ENCODE results near the gene CMTR2.

Gene CMTR2

DNA sequence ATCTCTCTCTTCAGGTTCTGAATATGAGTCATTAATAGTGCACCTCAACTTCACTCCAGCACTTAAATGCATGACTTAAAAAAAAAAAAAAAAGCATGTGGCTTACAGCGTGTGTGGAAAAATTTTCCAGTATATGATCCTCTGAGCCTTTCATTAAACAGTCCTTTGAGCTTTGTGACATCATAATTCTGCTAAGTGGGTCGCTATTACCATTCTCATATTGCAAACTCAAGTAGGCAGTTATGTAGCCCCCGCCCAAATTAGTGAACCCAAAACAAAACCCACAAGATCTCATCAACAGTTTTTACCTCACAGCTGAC is 672 bp downstream of the CMTR2 start:
- H4K91ac ChIP-seq (ENCODE audit: low read depth, low read length) = peak overlapping the region; percentile 89
- peak overlapping the region; percentile 24 for H3K4ac ChIP-seq (ENCODE audit: low read depth, low read length)
- H2AFZ ChIP-seq (ENCODE audit: insufficient read depth, low read length, poor library complexity) = no peak overlapping the region
- peaks cover 12 to 14% of the 10 kb centered on the region in 2 experiments for H3K4me1 ChIP-seq (ENCODE audit: control insufficient read depth in 1 of 2, insufficient read depth in 2 of 2, low read length in 2 of 2)
- peak overlapping the region; percentile 90 for H4K12ac ChIP-seq (ENCODE audit: low read depth, low read length)
- peak overlapping the region; percentile 59 for H2BK120ac ChIP-seq (ENCODE audit: insufficient read depth, low read length, poor library complexity)
- H2BK5ac ChIP-seq (ENCODE audit: low read depth, low read length, poor library complexity) = peak overlapping the region; percentile 84
- DNase-seq = no peak
- peak overlapping the region; percentile 80 for H4K8ac ChIP-seq (ENCODE audit: low read depth, low read length)
- H3K27ac ChIP-seq (ENCODE audit: low read depth, low read length) = peak overlapping the region; percentile 98
- no peak overlapping the region for H3K23ac ChIP-seq (ENCODE audit: low read length)
- peak overlapping the region; percentile 80 for H3K4me3 ChIP-seq (ENCODE audit: low read depth, low read length)
- H3K79me1 ChIP-seq (ENCODE audit: low read length) = peaks cover 23% of the 10 kb centered on the region
- peak overlapping the region; percentile 81 for H3K14ac ChIP-seq (ENCODE audit: low read length)
- H3K9me3 ChIP-seq (ENCODE audit: insufficient read depth, low read depth, low read length) = peaks cover 3% of the 10 kb centered on the region
- no peak overlapping the region for H2BK12ac ChIP-seq (ENCODE audit: low read length)
- H3K79me2 ChIP-seq (ENCODE audit: control insufficient read depth, insufficient read depth, low read length, poor library complexity) = peaks cover 10% of the 10 kb centered on the region
- peak overlapping the region; percentile 79 for H3K18ac ChIP-seq (ENCODE audit: low read length)
- H3K9ac ChIP-seq (ENCODE audit: low read length) = no peak overlapping the region
- H3K36me3 ChIP-seq (ENCODE audit: control insufficient read depth in 1 of 2, insufficient read depth in 2 of 2, low read length in 2 of 2) = peaks cover 0 to 13% of the 10 kb centered on the region in 2 experiments
- no peaks in the 10 kb centered on the region for H3K27me3 ChIP-seq (ENCODE audit: insufficient read depth, low read length)
- no peak overlapping the region for H2AK5ac ChIP-seq (ENCODE audit: low read length)
- peak overlapping the region; percentile 65 for H3K4me2 ChIP-seq (ENCODE audit: low read length)
- no CpG with 5 or more reads among the region's 3 CpGs for WGBS (ENCODE audit: extremely low coverage, insufficient coverage, insufficient read length)

- DNase-seq = no peak
- no CpG with 5 or more reads among the region's 3 CpGs for whole genome bisulfite sequencing (ENCODE audit: extremely low coverage, insufficient coverage, insufficient read length)
- no peak overlapping the region for H4K8ac ChIP-seq (ENCODE audit: low read depth, low read length)
- H3K27ac ChIP-seq (ENCODE audit: low read depth, low read length) = peak overlapping the region; percentile 98
- H3K4me3 ChIP-seq (ENCODE audit: low read depth, low read length) = no peak overlapping the region
- H3K9me3 ChIP-seq (ENCODE audit: insufficient read depth, low read depth, low read length) = peaks cover 3% of the 10 kb centered on the region
- H2AFZ ChIP-seq (ENCODE audit: insufficient read depth, low read length, poor library complexity) = no peak overlapping the region
- H3K4me2 ChIP-seq (ENCODE audit: low read length) = peak overlapping the region; percentile 65
- peaks cover 8% of the 10 kb centered on the region for H3K79me2 ChIP-seq (ENCODE audit: control insufficient read depth, insufficient read depth, low read length, poor library complexity)
- H4K91ac ChIP-seq (ENCODE audit: low read depth, low read length) = no peak overlapping the region
- no peak overlapping the region for H3K4ac ChIP-seq (ENCODE audit: low read depth, low read length)
- no peaks in the 10 kb centered on the region for H3K27me3 ChIP-seq (ENCODE audit: insufficient read depth, low read length)
- no peak overlapping the region for H3K14ac ChIP-seq (ENCODE audit: low read length)
- no peak overlapping the region for H3K23ac ChIP-seq (ENCODE audit: low read length)
- peaks cover 17% of the 10 kb centered on the region for H3K79me1 ChIP-seq (ENCODE audit: low read length)
- H2BK5ac ChIP-seq (ENCODE audit: low read depth, low read length, poor library complexity) = no peak overlapping the region
- no peak overlapping the region for H4K12ac ChIP-seq (ENCODE audit: low read depth, low read length)
- no peak overlapping the region for H2BK120ac ChIP-seq (ENCODE audit: insufficient read depth, low read length, poor library complexity)
- no peak overlapping the region for H3K9ac ChIP-seq (ENCODE audit: low read length)
- H2BK12ac ChIP-seq (ENCODE audit: low read length) = no peak overlapping the region
- H2AK5ac ChIP-seq (ENCODE audit: low read length) = no peak overlapping the region
- no peak overlapping the region for H3K18ac ChIP-seq (ENCODE audit: low read length)
- peaks cover 8% of the 10 kb centered on the region in 2 experiments for H3K4me1 ChIP-seq (ENCODE audit: control insufficient read depth in 1 of 2, insufficient read depth in 2 of 2, low read length in 2 of 2)
- H3K36me3 ChIP-seq (ENCODE audit: control insufficient read depth in 1 of 2, insufficient read depth in 2 of 2, low read length in 2 of 2) = peaks cover 0 to 14% of the 10 kb centered on the region in 2 experiments
Observed at GRCh38 chr16:71287911-71288310, 1.3 kb downstream of the CMTR2 start.

GRCh38 chr16:71287454-71287853 is 1.7 kb downstream of the CMTR2 start:
- peaks cover 0 to 14% of the 10 kb centered on the region in 2 experiments for H3K36me3 ChIP-seq (ENCODE audit: control insufficient read depth in 1 of 2, insufficient read depth in 2 of 2, low read length in 2 of 2)
- peaks cover 8% of the 10 kb centered on the region for H3K79me2 ChIP-seq (ENCODE audit: control insufficient read depth, insufficient read depth, low read length, poor library complexity)
- H3K27ac ChIP-seq (ENCODE audit: low read depth, low read length) = no peak overlapping the region
- H3K23ac ChIP-seq (ENCODE audit: low read length) = no peak overlapping the region
- no peak overlapping the region for H4K91ac ChIP-seq (ENCODE audit: low read depth, low read length)
- no peak for DNase-seq
- H4K12ac ChIP-seq (ENCODE audit: low read depth, low read length) = no peak overlapping the region
- H3K18ac ChIP-seq (ENCODE audit: low read length) = no peak overlapping the region
- no peak overlapping the region for H2BK5ac ChIP-seq (ENCODE audit: low read depth, low read length, poor library complexity)
- no peak overlapping the region for H2AFZ ChIP-seq (ENCODE audit: insufficient read depth, low read length, poor library complexity)
- H3K9me3 ChIP-seq (ENCODE audit: insufficient read depth, low read depth, low read length) = peaks cover 3% of the 10 kb centered on the region
- H3K4ac ChIP-seq (ENCODE audit: low read depth, low read length) = no peak overlapping the region
- H4K8ac ChIP-seq (ENCODE audit: low read depth, low read length) = no peak overlapping the region
- no peak overlapping the region for H3K4me2 ChIP-seq (ENCODE audit: low read length)
- peaks cover 6 to 7% of the 10 kb centered on the region in 2 experiments for H3K4me1 ChIP-seq (ENCODE audit: control insufficient read depth in 1 of 2, insufficient read depth in 2 of 2, low read length in 2 of 2)
- H3K4me3 ChIP-seq (ENCODE audit: low read depth, low read length) = no peak overlapping the region
- H3K9ac ChIP-seq (ENCODE audit: low read length) = no peak overlapping the region
- no peak overlapping the region for H2BK120ac ChIP-seq (ENCODE audit: insufficient read depth, low read length, poor library complexity)
- WGBS (ENCODE audit: extremely low coverage, insufficient coverage, insufficient read length) = no CpG with 5 or more reads among the region's 2 CpGs
- H3K79me1 ChIP-seq (ENCODE audit: low read length) = peaks cover 16% of the 10 kb centered on the region
- H2BK12ac ChIP-seq (ENCODE audit: low read length) = no peak overlapping the region
- H2AK5ac ChIP-seq (ENCODE audit: low read length) = no peak overlapping the region
- H3K14ac ChIP-seq (ENCODE audit: low read length) = no peak overlapping the region
- H3K27me3 ChIP-seq (ENCODE audit: insufficient read depth, low read length) = no peaks in the 10 kb centered on the region

DNA sequence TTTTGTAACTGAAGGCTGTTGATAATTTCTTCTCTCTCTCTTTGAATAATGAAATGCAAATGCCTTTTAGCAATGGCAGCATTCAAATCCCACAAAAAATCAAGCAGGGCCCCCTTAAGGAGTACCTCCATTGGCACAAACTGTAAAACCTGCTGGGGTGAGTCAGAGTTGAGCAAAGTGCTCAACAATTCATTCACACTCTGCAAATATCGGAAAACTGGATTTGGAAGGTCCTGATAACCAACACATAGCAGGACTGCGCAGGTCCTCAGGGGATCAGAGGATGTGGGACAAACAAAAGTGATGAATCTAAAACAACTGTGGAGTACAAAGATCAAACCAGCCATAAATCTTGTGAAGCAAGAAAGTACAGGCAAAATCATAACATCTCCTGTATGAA is 5.6 kb downstream of the CMTR2 start:
- no peak overlapping the region for H3K4me3 ChIP-seq (ENCODE audit: low read depth, low read length)
- no peak overlapping the region for H2AK5ac ChIP-seq (ENCODE audit: low read length)
- no peak overlapping the region for H2BK120ac ChIP-seq (ENCODE audit: insufficient read depth, low read length, poor library complexity)
- H4K8ac ChIP-seq (ENCODE audit: low read depth, low read length) = no peak overlapping the region
- no peaks in the 10 kb centered on the region for H3K27me3 ChIP-seq (ENCODE audit: insufficient read depth, low read length)
- no peak overlapping the region for H3K23ac ChIP-seq (ENCODE audit: low read length)
- H4K12ac ChIP-seq (ENCODE audit: low read depth, low read length) = no peak overlapping the region
- H3K9me3 ChIP-seq (ENCODE audit: insufficient read depth, low read depth, low read length) = no peaks in the 10 kb centered on the region
- H3K9ac ChIP-seq (ENCODE audit: low read length) = no peak overlapping the region
- H3K14ac ChIP-seq (ENCODE audit: low read length) = no peak overlapping the region
- no peak overlapping the region for H3K4me2 ChIP-seq (ENCODE audit: low read length)
- H3K18ac ChIP-seq (ENCODE audit: low read length) = no peak overlapping the region
- H3K79me2 ChIP-seq (ENCODE audit: control insufficient read depth, insufficient read depth, low read length, poor library complexity) = peaks cover 1% of the 10 kb centered on the region
- no CpG with 5 or more reads among the region's 2 CpGs for WGBS (ENCODE audit: extremely low coverage, insufficient coverage, insufficient read length)
- no peak for DNase-seq
- H3K4me1 ChIP-seq (ENCODE audit: control insufficient read depth in 1 of 2, insufficient read depth in 2 of 2, low read length in 2 of 2) = peaks cover 0 to 3% of the 10 kb centered on the region in 2 experiments
- H3K36me3 ChIP-seq (ENCODE audit: control insufficient read depth in 1 of 2, insufficient read depth in 2 of 2, low read length in 2 of 2) = peaks cover 0 to 14% of the 10 kb centered on the region in 2 experiments
- H2BK12ac ChIP-seq (ENCODE audit: low read length) = no peak overlapping the region
- H4K91ac ChIP-seq (ENCODE audit: low read depth, low read length) = no peak overlapping the region
- no peak overlapping the region for H3K27ac ChIP-seq (ENCODE audit: low read depth, low read length)
- H2BK5ac ChIP-seq (ENCODE audit: low read depth, low read length, poor library complexity) = no peak overlapping the region
- H3K4ac ChIP-seq (ENCODE audit: low read depth, low read length) = no peak overlapping the region
- no peak overlapping the region for H2AFZ ChIP-seq (ENCODE audit: insufficient read depth, low read length, poor library complexity)
- peaks cover 1% of the 10 kb centered on the region for H3K79me1 ChIP-seq (ENCODE audit: low read length)

Measured in trophoblast cell (in vitro differentiated cells and primary cell).